ENCODE results near the gene HTR6. TPM values are rescaled to one million over a fixed set of nuclear protein-coding genes. Genes with fewer than 3 reads are reported as not detected.

Gene HTR6
- polyA plus RNA-seq, 1 donor from 2014 or later = not detected

GRCh38 chr1:19710825-19711611, 46.3 kb downstream of the HTR6 start:
- H3K9me3 ChIP-seq (ENCODE audit: low read length) = no peaks in the 10 kb centered on the region
- H3K27me3 ChIP-seq (ENCODE audit: insufficient read depth, low read depth, low read length) = no peaks in the 10 kb centered on the region
- H3K9ac ChIP-seq (ENCODE audit: low read length) = no peak overlapping the region
- no peaks in the 10 kb centered on the region for H4K20me1 ChIP-seq (ENCODE audit: insufficient read depth)
- no peak overlapping the region for H3K4me3 ChIP-seq (ENCODE audit: low read length)
- H3F3A ChIP-seq (ENCODE audit: insufficient read depth, low read length, poor library complexity, severe bottlenecking) = no peaks in the 10 kb centered on the region
- H3K36me3 ChIP-seq (ENCODE audit: insufficient read depth, low read length) = no peaks in the 10 kb centered on the region
- no peak overlapping the region for H3K27ac ChIP-seq (ENCODE audit: low read length)
- no peak overlapping the region for H3K4me2 ChIP-seq (ENCODE audit: low read length)
- no peak for TF ChIP-seq EZH2 (IDR thresholded peaks at IDR 0.05; ENCODE audit: borderline replicate concordance, insufficient read depth, low read length, poor library complexity, severe bottlenecking)
- TF ChIP-seq MXI1 (conservative IDR thresholded peaks at IDR 0.05; ENCODE audit: poor library complexity, severe bottlenecking) = no peak
- no peak for TF ChIP-seq POLR2AphosphoS5 (IDR thresholded peaks at IDR 0.05)
- TF ChIP-seq REST (IDR thresholded peaks at IDR 0.05; ENCODE audit: borderline replicate concordance) = no peak
- TF ChIP-seq CTCF (IDR thresholded peaks at IDR 0.05; ENCODE audit: poor library complexity, severe bottlenecking) = no peak
- no peak for TF ChIP-seq TAF1 (IDR thresholded peaks at IDR 0.05; ENCODE audit: low read depth)
- no peak for TF ChIP-seq SMC3 (conservative IDR thresholded peaks at IDR 0.05; ENCODE audit: poor library complexity)
- no peak for TF ChIP-seq RAD21 (conservative IDR thresholded peaks at IDR 0.05)
- no peaks in the 10 kb centered on the region for H3K9me2 ChIP-seq (ENCODE audit: insufficient read depth, low read length)
- no peaks in the 10 kb centered on the region for H3K79me2 ChIP-seq (replicated peaks; ENCODE audit: insufficient read depth, low read length)
- no peak overlapping the region for H2AFZ ChIP-seq (ENCODE audit: low read depth, low read length)

GRCh38 chr1:19712928-19713327, 48.3 kb downstream of the HTR6 start:
- H3K79me2 ChIP-seq (replicated peaks; ENCODE audit: insufficient read depth, low read length) = no peaks in the 10 kb centered on the region
- no peaks in the 10 kb centered on the region for H3K9me2 ChIP-seq (ENCODE audit: insufficient read depth, low read length)
- H3K36me3 ChIP-seq (ENCODE audit: insufficient read depth, low read length) = no peaks in the 10 kb centered on the region
- H4K20me1 ChIP-seq (ENCODE audit: insufficient read depth) = no peaks in the 10 kb centered on the region
- no peak overlapping the region for H3K9ac ChIP-seq (ENCODE audit: low read length)
- H3F3A ChIP-seq (ENCODE audit: insufficient read depth, low read length, poor library complexity, severe bottlenecking) = no peaks in the 10 kb centered on the region
- no peak overlapping the region for H2AFZ ChIP-seq (ENCODE audit: low read depth, low read length)
- no peaks in the 10 kb centered on the region for H3K9me3 ChIP-seq (ENCODE audit: low read length)
- no peak overlapping the region for H3K4me2 ChIP-seq (ENCODE audit: low read length)
- no peak overlapping the region for H3K4me3 ChIP-seq (ENCODE audit: low read length)
- H3K27ac ChIP-seq (ENCODE audit: low read length) = no peak overlapping the region
- no peak for TF ChIP-seq RAD21 (conservative IDR thresholded peaks at IDR 0.05)
- no peaks in the 10 kb centered on the region for H3K27me3 ChIP-seq (ENCODE audit: insufficient read depth, low read depth, low read length)

All from neural cell (in vitro differentiated cells).